Lung (tissue), 12 donors: Measurements from ENCODE around the gene GNAT1. TPM values are rescaled to one million over a fixed set of nuclear protein-coding genes. Genes with fewer than 3 reads are reported as not detected.

Experiments used
- ATAC-seq: fragments of 200-7000 bp; cut with Tn5 transposase; one replicate; pipeline ENCODE4 v1.9.1; 2020; ENCODE audit warnings: moderate number of reproducible peaks; ENCODE audit not compliant: insufficient read depth, low FRiP score
- DNase-seq, 3 donors: peaks; one replicate each; pipeline ENCODE4 v3.0.0-alpha.2; 2013 to 2017
- H3K27ac ChIP-seq, 2 donors: one replicate each; pipeline ENCODE4 v1.5.1; 2013; ENCODE audit warnings: mild to moderate bottlenecking in 2 of 2, moderate library complexity in 2 of 2, control low read depth in 1 of 2, inconsistent platforms in 1 of 2, low read depth in 1 of 2, low read length in 1 of 2
- H3K27me3 ChIP-seq, 3 donors: one replicate each; pipeline ENCODE4 v1.5.1; 2013; ENCODE audit warnings: low read length in 2 of 3; ENCODE audit not compliant: control insufficient read depth in 3 of 3, insufficient read depth in 3 of 3
- H3K36me3 ChIP-seq, 4 donors: one replicate each; pipeline ENCODE4 v1.5.1; 2013; ENCODE audit warnings: low read length in 4 of 4, mild to moderate bottlenecking in 1 of 4, moderate library complexity in 1 of 4; ENCODE audit not compliant: control insufficient read depth in 4 of 4, insufficient read depth in 4 of 4
- H3K4me1 ChIP-seq, 5 donors: one replicate each; pipeline ENCODE4 v1.5.1; 2013; ENCODE audit warnings: low read length in 5 of 5, mild to moderate bottlenecking in 2 of 5, moderate library complexity in 1 of 5; ENCODE audit not compliant: control insufficient read depth in 5 of 5, insufficient read depth in 5 of 5
- H3K4me3 ChIP-seq: one replicate; pipeline ENCODE4 v1.5.1; 2013; ENCODE audit warnings: mild to moderate bottlenecking, control low read depth, moderate library complexity
- H3K9ac ChIP-seq, 2 donors: one replicate each; pipeline ENCODE4 v1.5.1; 2013; ENCODE audit warnings: low read length in 2 of 2, control low read depth in 1 of 2; ENCODE audit not compliant: insufficient read depth in 1 of 2
- H3K9me3 ChIP-seq, 4 donors: one replicate each; pipeline ENCODE4 v1.5.1; 2013; ENCODE audit warnings: low read length in 3 of 4, mild to moderate bottlenecking in 1 of 4, moderate library complexity in 1 of 4; ENCODE audit not compliant: control insufficient read depth in 4 of 4, insufficient read depth in 3 of 4
- WGBS, 2 donors: extraction: QIAGEN DNeasy Blood & Tissue Kit; methylation state at CpG; one replicate each; pipeline ENCODE4 v1.1.7; 2013; 5-methylcytosine and 5-hydroxymethylcytosine counted together
- polyA plus RNA-seq, 2 donors: library from polyadenylated mRNA; stranded (reverse); fragments of 200-250 nt; gene quantifications; one replicate each; pipeline ENCODE4 v1.2.1, GENCODE V29; 2013
- total RNA-seq, 2 donors: library from RNA; depleted of rRNA in 1 of 2; stranded (reverse); fragments of >200 nt in 1 of 2; gene quantifications; one replicate each; pipeline ENCODE4 v1.2.1, GENCODE V29; 2014 to 2021
- TF ChIP-seq, protein P1 (sequence below): IDR thresholded peaks from 2 replicates; pipeline ENCODE4 v1.5.1; 2012; ENCODE audit warnings: mild to moderate bottlenecking; ENCODE audit errors: control extremely low read depth, extremely low read depth
- donor health status: control.
- donor health status: control.
- donor health status: Bipolar disorder and iron deficiency.
- donor health status: healthy.
- donor health status: DM: yes; HTN: yes; CAD: no.

Gene GNAT1
- total and polyA plus RNA-seq, 4 donors = 0.05 to 0.16 TPM; not detected in 2

DNA sequence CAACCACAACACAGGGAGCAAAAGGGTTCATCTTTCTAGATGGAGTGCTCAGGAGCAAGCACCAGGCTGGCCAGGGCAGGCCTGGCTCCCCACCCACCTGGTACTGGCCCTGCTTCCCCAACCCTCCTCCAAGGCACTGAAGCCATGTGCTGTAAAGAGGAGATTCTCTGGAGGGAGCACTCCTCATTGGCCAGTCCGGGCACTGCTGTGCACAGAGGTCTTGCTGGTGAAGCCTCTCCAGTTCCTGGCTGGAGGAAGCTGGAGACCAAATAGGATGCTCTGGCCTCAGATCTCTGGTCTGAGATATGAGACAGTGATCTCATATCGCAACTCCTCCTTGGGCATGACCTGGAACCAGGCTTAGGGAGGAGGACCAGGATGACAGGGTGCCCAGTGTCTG is 44.0 kb upstream of the GNAT1 start:
- DNase-seq = no peak
- Histone ChIP-seq H3K4me1 (peaks cover 0 to 38% (median 13%) of the 10 kb centered on the region in 5 donors), H3K9me3 (no peaks in the 10 kb centered on the region), H3K27me3 (no peaks in the 10 kb centered on the region), H3K4me3 (no peak overlapping the region), H3K27ac (no peak overlapping the region), H3K36me3 (no peaks in the 10 kb centered on the region), H3K9ac (no peak overlapping the region)
- 91 to 97% methylated on average over 2 of the region's 2 CpGs for WGBS, 2 donors
- TF ChIP-seq, protein P1, sequence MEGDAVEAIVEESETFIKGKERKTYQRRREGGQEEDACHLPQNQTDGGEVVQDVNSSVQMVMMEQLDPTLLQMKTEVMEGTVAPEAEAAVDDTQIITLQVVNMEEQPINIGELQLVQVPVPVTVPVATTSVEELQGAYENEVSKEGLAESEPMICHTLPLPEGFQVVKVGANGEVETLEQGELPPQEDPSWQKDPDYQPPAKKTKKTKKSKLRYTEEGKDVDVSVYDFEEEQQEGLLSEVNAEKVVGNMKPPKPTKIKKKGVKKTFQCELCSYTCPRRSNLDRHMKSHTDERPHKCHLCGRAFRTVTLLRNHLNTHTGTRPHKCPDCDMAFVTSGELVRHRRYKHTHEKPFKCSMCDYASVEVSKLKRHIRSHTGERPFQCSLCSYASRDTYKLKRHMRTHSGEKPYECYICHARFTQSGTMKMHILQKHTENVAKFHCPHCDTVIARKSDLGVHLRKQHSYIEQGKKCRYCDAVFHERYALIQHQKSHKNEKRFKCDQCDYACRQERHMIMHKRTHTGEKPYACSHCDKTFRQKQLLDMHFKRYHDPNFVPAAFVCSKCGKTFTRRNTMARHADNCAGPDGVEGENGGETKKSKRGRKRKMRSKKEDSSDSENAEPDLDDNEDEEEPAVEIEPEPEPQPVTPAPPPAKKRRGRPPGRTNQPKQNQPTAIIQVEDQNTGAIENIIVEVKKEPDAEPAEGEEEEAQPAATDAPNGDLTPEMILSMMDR = no peak
- no peak for ATAC-seq

- no peaks in the 10 kb centered on the region for H3K9me3 ChIP-seq
- 73 to 77% methylated on average over 6 of the region's 6 CpGs for WGBS, 2 donors
- no peak overlapping the region for H3K9ac ChIP-seq
- DNase-seq = peak; percentile 74 to 85 (median 79)
- H3K4me1 ChIP-seq = peaks cover 0 to 38% (median 13%) of the 10 kb centered on the region in 5 donors
- H3K27ac ChIP-seq = no peak overlapping the region
- no peaks in the 10 kb centered on the region for H3K36me3 ChIP-seq
- H3K4me3 ChIP-seq = no peak overlapping the region
- ATAC-seq = no peak
- TF ChIP-seq, protein P1 = no peak
- H3K27me3 ChIP-seq = no peaks in the 10 kb centered on the region
Observed at GRCh38 chr3:50147861-50148260, 43.5 kb upstream of the GNAT1 start.

DNA sequence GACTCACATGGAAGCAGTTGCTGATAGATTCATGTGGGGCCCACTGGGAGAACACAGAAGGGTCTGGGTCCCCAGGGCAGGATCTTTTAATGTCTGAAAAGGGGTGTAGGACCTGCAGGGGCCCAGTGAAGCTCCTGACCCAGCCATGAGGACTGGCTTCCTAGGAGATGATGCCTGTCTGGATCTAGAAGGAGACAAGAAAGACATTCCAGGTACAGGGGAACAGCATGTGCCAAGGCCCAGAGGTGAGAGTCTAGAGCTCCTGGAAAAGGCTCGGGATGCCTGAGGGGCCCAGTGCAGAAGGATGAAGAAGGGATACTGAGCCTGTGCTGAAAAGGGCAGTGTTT is 41.0 kb upstream of the GNAT1 start:
- H3K9me3 ChIP-seq = no peaks in the 10 kb centered on the region
- peaks cover 0 to 47% (median 13%) of the 10 kb centered on the region in 5 donors for H3K4me1 ChIP-seq
- no peak overlapping the region for H3K27ac ChIP-seq
- no peak overlapping the region for H3K4me3 ChIP-seq
- no peak overlapping the region for H3K9ac ChIP-seq
- TF ChIP-seq, protein P1 = no peak
- DNase-seq (no peak), ATAC-seq (no peak)
- H3K27me3 ChIP-seq = no peaks in the 10 kb centered on the region
- no peaks in the 10 kb centered on the region for H3K36me3 ChIP-seq
- WGBS, 2 donors = 91 to 93% methylated on average over 1 of the region's 1 CpG
